SK-N-SH (cell line): Measurements from ENCODE around the gene OR2L13. TPM values are rescaled to one million over a fixed set of nuclear protein-coding genes. Genes with fewer than 3 reads are reported as not detected.

Experiments
- CTCF ChIA-PET: fragments of 300-600, 350-600 bp; formaldehyde crosslinking; extraction: SDS; loops from one replicate; lab custom pipeline; 2021; lab: Yijun Ruan, JAX
- POLR2A ChIA-PET: fragments of 350-600 bp; sonication (Branson Sonifier 250); formaldehyde crosslinking; extraction: SDS; loops from one replicate; lab custom pipeline; 2020; ENCODE audit warnings: antibody characterized with exemption, inconsistent platforms; lab: Yijun Ruan, JAX
- DNase-seq: peaks from one replicate; pipeline ENCODE4 v3.0.0; 2012
- H2AFZ ChIP-seq: fragments of 200-600 bp; sonication (generic); 2 replicates; pipeline ENCODE4 v1.8.1; 2016; ENCODE audit warnings: antibody characterized with exemption, mild to moderate bottlenecking, low read depth
- H3F3A ChIP-seq: fragments of 200-600 bp; sonication (generic); replicated peaks from 2 replicates; pipeline ENCODE3; 2016; ENCODE audit warnings: antibody characterized with exemption, mild to moderate bottlenecking; ENCODE audit not compliant: insufficient read depth
- H3K27ac ChIP-seq, 2 experiments: fragments of 200-500 bp in 1 of 2; fragments of 200-600 bp in 1 of 2; sonication (Bioruptor generic) in 1 of 2; sonication (generic), shearing (Covaris generic) in 1 of 2; 2 replicates each; pipeline versions ENCODE4 v1.5.1 to v1.6.1; 2014 to 2016; ENCODE audit warnings: low read depth in 2 of 2, inconsistent platforms in 1 of 2, low read length in 1 of 2, mild to moderate bottlenecking in 1 of 2, mixed read lengths in 1 of 2
- H3K27me3 ChIP-seq: fragments of 200-600 bp; sonication (generic), shearing (Covaris generic); 2 replicates; pipeline ENCODE4 v1.6.1; 2016; ENCODE audit warnings: mixed run types; ENCODE audit not compliant: insufficient read depth
- H3K36me3 ChIP-seq, 2 experiments: fragments of 200-500 bp in 1 of 2; fragments of 200-600 bp in 1 of 2; sonication (Bioruptor generic) in 1 of 2; sonication (generic) in 1 of 2; replicated peaks in 1 of 2; 2 replicates each; pipeline versions ENCODE3 to v1.5.1; 2014 to 2016; ENCODE audit warnings: low read length in 1 of 2, mild to moderate bottlenecking in 1 of 2; ENCODE audit not compliant: insufficient read depth in 2 of 2, control insufficient read depth in 1 of 2
- H3K4me1 ChIP-seq, 2 experiments: fragments of 200-500 bp in 1 of 2; fragments of 200-600 bp in 1 of 2; sonication (Bioruptor generic) in 1 of 2; sonication (generic), shearing (Covaris generic) in 1 of 2; 2 replicates each; pipeline versions ENCODE4 v1.5.1 to v1.6.1; 2014 to 2016; ENCODE audit warnings: low read depth in 1 of 2, low read length in 1 of 2, mixed run types in 1 of 2; ENCODE audit not compliant: insufficient read depth in 2 of 2, control insufficient read depth in 1 of 2
- H3K4me2 ChIP-seq: fragments of 200-600 bp; sonication (generic), shearing (Covaris generic); 2 replicates; pipeline ENCODE4 v1.6.1; 2017; ENCODE audit warnings: mixed run types
- H3K4me3 ChIP-seq, 2 experiments: fragments of 200-500 bp in 1 of 2; fragments of 200-600 bp in 1 of 2; sonication (Bioruptor generic) in 1 of 2; sonication (generic), shearing (Covaris generic) in 1 of 2; 2 replicates each; pipeline versions ENCODE4 v1.5.1 to v1.8.1; 2014 to 2016; ENCODE audit warnings: low read depth in 2 of 2, inconsistent platforms in 1 of 2, low read length in 1 of 2, mild to moderate bottlenecking in 1 of 2, mixed read lengths in 1 of 2, moderate library complexity in 1 of 2
- H3K79me2 ChIP-seq: fragments of 200-600 bp; sonication (generic); 2 replicates; pipeline ENCODE4 v1.8.1; 2017; ENCODE audit warnings: mild to moderate bottlenecking; ENCODE audit not compliant: insufficient read depth
- H3K9ac ChIP-seq: fragments of 200-600 bp; sonication (generic); 2 replicates; pipeline ENCODE4 v1.6.1; 2017; ENCODE audit warnings: mixed run types
- H3K9me2 ChIP-seq: fragments of 200-600 bp; sonication (generic); 2 replicates; pipeline ENCODE4 v1.6.1; 2017; ENCODE audit warnings: mixed run types
- H3K9me3 ChIP-seq: fragments of 200-600 bp; sonication (generic); 2 replicates; pipeline ENCODE4 v1.6.1; 2017; ENCODE audit warnings: mixed run types, mild to moderate bottlenecking, moderate library complexity
- H4K20me1 ChIP-seq: fragments of 200-600 bp; sonication (generic); 2 replicates; pipeline ENCODE4 v1.6.1; 2017; ENCODE audit warnings: mild to moderate bottlenecking, mixed run types; ENCODE audit not compliant: insufficient read depth
- CHD2 ChIP-seq: fragments of 150-350 bp; IDR thresholded peaks from 2 replicates; pipeline ENCODE4 v1.6.1; 2018; ENCODE audit warnings: low read length; ENCODE audit not compliant: partially characterized antibody
- CTCF ChIP-seq: fragments of 200-600 bp; sonication (generic); IDR thresholded peaks from 2 replicates; pipeline ENCODE4 v1.6.1; 2017; ENCODE audit warnings: antibody characterized with exemption, mild to moderate bottlenecking, moderate library complexity
- ELF1 ChIP-seq: IDR thresholded peaks from 2 replicates; pipeline ENCODE4 v1.4.0; 2012
- FOXJ3 ChIP-seq: sonication (generic); formaldehyde crosslinking; IDR thresholded peaks from 2 replicates; pipeline ENCODE4 v1.5.1; 2020; ENCODE audit warnings: mild to moderate bottlenecking, missing genetic modification reagents
- GABPA ChIP-seq: IDR thresholded peaks from 2 replicates; pipeline ENCODE4 v1.4.0; 2012; ENCODE audit warnings: low read depth, mild to moderate bottlenecking
- GATA2 ChIP-seq: sonication (generic); formaldehyde crosslinking; IDR thresholded peaks from 2 replicates; pipeline ENCODE4 v1.5.0; 2020; ENCODE audit warnings: mild to moderate bottlenecking, missing genetic modification reagents
- IRF3 ChIP-seq: fragments of 150-350 bp; IDR thresholded peaks from 2 replicates; pipeline ENCODE4 v1.6.1; 2016; ENCODE audit warnings: mild to moderate bottlenecking, low read depth, low read length
- MAX ChIP-seq: IDR thresholded peaks from 2 replicates; pipeline ENCODE4 v1.4.0; 2012; ENCODE audit warnings: low read depth
- NRF1 ChIP-seq: IDR thresholded peaks from 2 replicates; pipeline ENCODE4 v1.6.1; 2012; ENCODE audit warnings: low read depth, mild to moderate bottlenecking, low read length
- RAD21 ChIP-seq: IDR thresholded peaks from 2 replicates; pipeline ENCODE4 v1.6.1; 2012; ENCODE audit warnings: mild to moderate bottlenecking, low read length
- RFX5 ChIP-seq: IDR thresholded peaks from 2 replicates; pipeline ENCODE4 v1.6.1; 2012; ENCODE audit warnings: mild to moderate bottlenecking, improper control_type of control experiment, low read length
- RXRA ChIP-seq: IDR thresholded peaks from 2 replicates; pipeline ENCODE4 v1.4.0; 2012; ENCODE audit warnings: low read depth, mild to moderate bottlenecking, borderline replicate concordance
- SIN3A ChIP-seq: IDR thresholded peaks from 2 replicates; pipeline ENCODE4 v1.6.1; 2012; ENCODE audit warnings: low read depth, mild to moderate bottlenecking, low read length, moderate library complexity, borderline replicate concordance
- SMC3 ChIP-seq: IDR thresholded peaks from 2 replicates; pipeline ENCODE4 v1.6.1; 2012; ENCODE audit warnings: low read depth, low read length, improper control_type of control experiment
- TAF1 ChIP-seq: IDR thresholded peaks from 2 replicates; pipeline ENCODE4 v1.6.1; 2012; ENCODE audit warnings: low read depth, mild to moderate bottlenecking, low read length, moderate library complexity, borderline replicate concordance
- TCF12 ChIP-seq: IDR thresholded peaks from 2 replicates; pipeline ENCODE4 v1.4.0; 2012
- USF1 ChIP-seq: IDR thresholded peaks from 2 replicates; pipeline ENCODE4 v1.4.0; 2012; ENCODE audit warnings: low read depth, borderline replicate concordance
- ZBTB33 ChIP-seq: IDR thresholded peaks from 2 replicates; pipeline ENCODE4 v1.4.0; 2012; ENCODE audit warnings: low read depth, borderline replicate concordance
- WGBS: methylation state at CpG from one replicate; pipeline ENCODE4 v1.1.6; 2017; ENCODE audit warnings: low lambda C conversion rate; 5-methylcytosine and 5-hydroxymethylcytosine counted together
- polyA plus RNA-seq, 3 experiments: library from polyadenylated mRNA; depleted of rRNA; stranded (reverse); fragments of >200 nt; gene quantifications; 2 replicates each; pipeline ENCODE4 v1.2.3, GENCODE V29; 2012
- small RNA-seq, 7 experiments: library from RNA; depleted of rRNA; stranded (forward); fragments of <200 nt; gene quantifications; one replicate each; pipeline ENCODE3, GENCODE V24; 2012

OR2L13 gene
- polyA plus RNA-seq, 1 of the 3 experiments (the other 2 are of a cell fraction), result 0.23 TPM

GRCh38 chr1:248144513-248145198 lies 49.7 kb downstream of the OR2L13 start, which contains the start of gene OR2M5:
TSS of gene OR2M5 (plus strand) at chr1:248145148. CDS start at chr1:248145148, 0 bp downstream.
- Histone ChIP-seq H3K27ac (no peak within 1 kb of the TSS), H3K9ac (no peak within 1 kb of the TSS), H3K9me2 (no peaks in the 10 kb centered on the region), H3K79me2 (no peaks in the 10 kb centered on the region), H3K36me3 (no peaks in the 10 kb centered on the region), H3K9me3 (no peaks in the 10 kb centered on the region; the same call in 1 of the 2 replicates), H3F3A (no peaks in the 10 kb centered on the region), H3K4me2 (no peak within 1 kb of the TSS), H3K4me1 (no peaks in the 10 kb centered on the region), H2AFZ (no peak within 1 kb of the TSS), H4K20me1 (no peaks in the 10 kb centered on the region), H3K27me3 (no peaks in the 10 kb centered on the region), H3K4me3 (no peak within 1 kb of the TSS)
- WGBS, result 12% methylated on average over 3 of the region's 3 CpGs
- no peak for DNase-seq
- TF ChIP-seq TAF1 (no peak), GABPA (no peak), ZBTB33 (no peak), CHD2 (no peak), CTCF (no peak), GATA2 (CRISPR knock-in tag) (no peak), FOXJ3 (CRISPR knock-in tag) (no peak), TCF12 (no peak), ELF1 (no peak), USF1 (no peak), RFX5 (no peak), MAX (no peak), NRF1 (no peak), SIN3A (no peak), RXRA (no peak), SMC3 (no peak), RAD21 (no peak), IRF3 (no peak)
- ChIA-PET POLR2A (no interaction called here), CTCF (no interaction called here)

Small RNA genes within 50 kb of the gene (small RNA-seq; reads per million reads assigned to genes)
- 0 reads per million in 7 experiments for gene RF00019

Other genes starting within 250 kb of the OR2L13 start
- gene TRIM58, start 238.0 kb upstream of the OR2L13 start, polyA plus RNA-seq (2012; rRNA removed), result 0.13 and 0.35 TPM in 2 replicates
- 0.13 TPM in 1 of 2 replicates, not detected in the other for gene OR2W3, start 199.6 kb upstream of the OR2L13 start, polyA plus RNA-seq (2012; rRNA removed)
- not detected in 2 replicates for gene OR2T8, start 174.9 kb upstream of the OR2L13 start, polyA plus RNA-seq (2012; rRNA removed)
- not detected in 2 replicates for gene OR2AJ1, start 170.3 kb upstream of the OR2L13 start, polyA plus RNA-seq (2012; rRNA removed)
- not detected in 2 replicates for gene OR2L8, start 146.3 kb upstream of the OR2L13 start, polyA plus RNA-seq (2012; rRNA removed)
- 0.06 TPM in 1 of 2 replicates, not detected in the other for gene OR2AK2, start 130.0 kb upstream of the OR2L13 start, polyA plus RNA-seq (2012; rRNA removed)
- gene OR2L5, start 81.5 kb upstream of the OR2L13 start, polyA plus RNA-seq (2012; rRNA removed), result not detected in 2 replicates
- gene OR2L2, start 65.1 kb upstream of the OR2L13 start, polyA plus RNA-seq (2012; rRNA removed), result 0.03 and 0.08 TPM in 2 replicates
- gene OR2L3, start 48.3 kb upstream of the OR2L13 start, polyA plus RNA-seq (2012; rRNA removed), result 0.02 and 0.03 TPM in 2 replicates
- gene OR2M5, start 50.0 kb downstream of the OR2L13 start, polyA plus RNA-seq (2012; rRNA removed), result not detected in 2 replicates
- not detected in 2 replicates for gene OR2M2, start 79.6 kb downstream of the OR2L13 start, polyA plus RNA-seq (2012; rRNA removed)
- gene OR2M3, start 102.1 kb downstream of the OR2L13 start, polyA plus RNA-seq (2012; rRNA removed), result not detected in 2 replicates
- not detected in 2 replicates for gene OR2M4, start 136.2 kb downstream of the OR2L13 start, polyA plus RNA-seq (2012; rRNA removed)
- 0.07 TPM in 1 of 2 replicates, not detected in the other for gene OR2T33, start 182.8 kb downstream of the OR2L13 start, polyA plus RNA-seq (2012; rRNA removed)
- not detected in 2 replicates for gene OR2T12, start 208.2 kb downstream of the OR2L13 start, polyA plus RNA-seq (2012; rRNA removed)
- gene OR2M7, start 229.4 kb downstream of the OR2L13 start, polyA plus RNA-seq (2012; rRNA removed), result not detected in 2 replicates